Common myeloid progenitor, CD34-positive (primary cell): ENCODE data around the gene GPI.

Source experiments
- CTCF ChIA-PET: fragments of 350-600 bp; sonication (Branson Sonifier 250); formaldehyde crosslinking; loops from one replicate; lab custom pipeline; 2021; ENCODE audit warnings: antibody characterized with exemption; lab: Charles Lee
- POLR2A ChIA-PET: fragments of 350-600 bp; sonication (Branson Sonifier 250); formaldehyde crosslinking; loops from one replicate; lab custom pipeline; 2021; ENCODE audit warnings: antibody characterized with exemption; lab: Charles Lee
- DNase-seq, 3 donors: peaks; one replicate each; pipeline versions ENCODE4 v3.0.0 to v3.0.0-alpha.2; 2013
- H3K27ac ChIP-seq, 2 experiments: 1 replicate in 1 of 2; 2 replicates in 1 of 2; pipeline ENCODE4 v1.7.0; 2013; ENCODE audit warnings: inconsistent platforms in 2 of 2, low read length in 2 of 2, mild to moderate bottlenecking in 2 of 2, low read depth in 1 of 2, moderate library complexity in 1 of 2; ENCODE audit not compliant: severe bottlenecking in 2 of 2, insufficient read depth in 1 of 2, poor library complexity in 1 of 2
- H3K27me3 ChIP-seq, 5 experiments: replicated peaks in 2 of 5; 1 replicate in 3 of 5; 2 replicates in 2 of 5; pipeline versions ENCODE4 v1.6.1 to v1.7.0; 2013; ENCODE audit warnings: low read length in 4 of 5, mild to moderate bottlenecking in 2 of 5, moderate library complexity in 2 of 5, inconsistent platforms in 1 of 5; ENCODE audit not compliant: insufficient read depth in 5 of 5, control insufficient read depth in 4 of 5
- H3K36me3 ChIP-seq, 4 experiments: 1 replicate in 2 of 4; 2 replicates in 2 of 4; pipeline versions ENCODE4 v1.6.1 to v1.7.0; 2013; ENCODE audit warnings: low read length in 3 of 4, control low read depth in 1 of 4, mild to moderate bottlenecking in 1 of 4; ENCODE audit not compliant: control insufficient read depth in 4 of 4, insufficient read depth in 4 of 4
- H3K4me1 ChIP-seq, 4 experiments: 1 replicate in 3 of 4; 2 replicates in 1 of 4; pipeline versions ENCODE4 v1.6.1 to v1.7.1; 2013; ENCODE audit warnings: low read length in 3 of 4, mild to moderate bottlenecking in 3 of 4, control low read depth in 1 of 4, inconsistent platforms in 1 of 4, moderate library complexity in 1 of 4; ENCODE audit not compliant: control insufficient read depth in 4 of 4, insufficient read depth in 4 of 4; ENCODE audit errors: control extremely low read depth in 1 of 4
- H3K4me3 ChIP-seq, 7 experiments: 1 replicate in 4 of 7; 2 replicates in 3 of 7; pipeline versions ENCODE4 v1.5.1 to v1.7.0; 2013; ENCODE audit warnings: mild to moderate bottlenecking in 7 of 7, low read length in 6 of 7, moderate library complexity in 6 of 7, inconsistent platforms in 2 of 7, low read depth in 2 of 7, control low read depth in 1 of 7; ENCODE audit not compliant: insufficient read depth in 4 of 7, control insufficient read depth in 1 of 7; ENCODE audit errors: extremely low read depth in 1 of 7
- H3K9me3 ChIP-seq, 5 experiments: 1 replicate in 4 of 5; 2 replicates in 1 of 5; pipeline versions ENCODE4 v1.6.1 to v1.7.1; 2013; ENCODE audit warnings: low read length in 4 of 5, mild to moderate bottlenecking in 2 of 5, inconsistent platforms in 1 of 5, low read depth in 1 of 5, moderate library complexity in 1 of 5; ENCODE audit not compliant: control insufficient read depth in 4 of 5, insufficient read depth in 2 of 5; ENCODE audit errors: control extremely low read depth in 1 of 5
- WGBS: methylation state at CpG from one replicate; pipeline ENCODE4 v1.1.5; 2013; ENCODE audit not compliant: insufficient coverage; 5-methylcytosine and 5-hydroxymethylcytosine counted together

GPI gene

GRCh38 chr19:34405892-34406660 is 41.1 kb downstream of the GPI start:
- Histone ChIP-seq H3K9me3 (no peaks in the 10 kb centered on the region), H3K27ac (no peak overlapping the region), H3K4me1 (peaks cover 4 to 9% (median 6%) of the 10 kb centered on the region in 4 experiments), H3K27me3 (no peaks in the 10 kb centered on the region), H3K36me3 (peaks cover under 1 to 19% (median 15%) of the 10 kb centered on the region in 4 experiments), H3K4me3 (no peak overlapping the region)
- ChIA-PET POLR2A (no interaction called here), CTCF (no interaction called here)
- 92% methylated on average over 8 of the region's 13 CpGs for WGBS
- DNase-seq = no peak

- POLR2A ChIA-PET = no interaction called here
- peaks cover 0 to 24% (median 19%) of the 10 kb centered on the region in 4 experiments for H3K36me3 ChIP-seq
- no peak overlapping the region for H3K27ac ChIP-seq
- 100% methylated on average over 3 of the region's 8 CpGs for WGBS
- H3K27me3 ChIP-seq = no peaks in the 10 kb centered on the region
- no peaks in the 10 kb centered on the region for H3K9me3 ChIP-seq
- H3K4me1 ChIP-seq = peaks cover 4 to 9% (median 6%) of the 10 kb centered on the region in 4 experiments
- CTCF ChIA-PET = no interaction called here
- no peak for DNase-seq
- no peak overlapping the region for H3K4me3 ChIP-seq
Observed at GRCh38 chr19:34408411-34408810, 43.4 kb downstream of the GPI start.

DNA sequence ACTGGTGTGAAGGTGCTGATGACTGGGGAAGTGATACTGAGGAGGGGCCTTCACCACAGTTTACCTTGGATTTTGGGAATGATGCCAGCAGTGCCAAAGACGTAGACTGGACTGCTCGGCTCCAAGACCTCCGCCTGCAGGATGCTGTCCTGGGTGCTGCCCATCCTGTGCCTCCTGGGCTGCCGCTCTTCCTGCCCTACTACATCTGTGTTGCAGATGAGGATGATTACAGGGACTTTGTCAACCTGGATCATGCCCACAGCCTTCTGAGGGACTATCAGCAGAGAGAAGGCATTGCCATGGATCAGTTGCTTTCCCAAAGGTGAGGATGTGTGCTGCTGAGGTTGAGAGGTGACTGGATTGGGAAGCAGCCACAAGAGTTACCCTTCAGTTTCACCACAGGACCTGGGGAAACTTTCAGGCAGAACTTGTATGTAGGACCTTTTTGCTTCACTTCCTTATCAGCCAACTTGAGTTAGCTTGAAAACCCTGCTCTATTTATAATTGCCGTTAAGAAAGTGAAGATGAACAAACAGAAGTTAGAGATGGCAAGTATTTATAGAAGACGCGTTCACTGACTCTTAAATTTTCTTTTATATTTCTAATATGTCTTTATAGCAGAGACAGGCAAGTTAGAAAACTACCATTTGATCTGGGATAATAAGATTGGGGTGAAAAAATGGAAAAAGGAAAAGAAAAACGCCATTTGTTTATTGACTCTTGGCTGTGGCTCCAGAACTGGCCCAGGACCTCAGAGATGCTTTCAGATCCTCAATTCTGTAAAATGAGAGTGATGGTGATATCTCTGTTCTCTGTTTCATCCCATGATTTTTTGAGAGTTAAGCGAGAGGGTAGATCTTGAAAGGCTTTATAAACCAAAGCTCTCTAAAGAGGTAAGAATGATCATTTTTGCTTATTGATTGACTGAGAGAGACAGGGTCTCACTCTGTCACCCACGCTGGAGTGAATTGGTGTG is 44.5 kb downstream of the GPI start:
- WGBS = 99% methylated on average over 9 of the region's 10 CpGs
- Histone ChIP-seq H3K36me3 (peaks cover 4 to 30% (median 23%) of the 10 kb centered on the region in 4 experiments), H3K9me3 (no peaks in the 10 kb centered on the region), H3K27me3 (no peaks in the 10 kb centered on the region), H3K27ac (no peak overlapping the region), H3K4me3 (no peak overlapping the region), H3K4me1 (peaks cover 0 to 5% (median 2%) of the 10 kb centered on the region in 4 experiments)
- DNase-seq = no peak
- ChIA-PET CTCF (interaction anchor here (1.1 kb wide), 1 partner anchor 21 kb away, joined by 4 read pairs; no protein-coding TSS in a partner anchor), POLR2A (no interaction called here)

DNA sequence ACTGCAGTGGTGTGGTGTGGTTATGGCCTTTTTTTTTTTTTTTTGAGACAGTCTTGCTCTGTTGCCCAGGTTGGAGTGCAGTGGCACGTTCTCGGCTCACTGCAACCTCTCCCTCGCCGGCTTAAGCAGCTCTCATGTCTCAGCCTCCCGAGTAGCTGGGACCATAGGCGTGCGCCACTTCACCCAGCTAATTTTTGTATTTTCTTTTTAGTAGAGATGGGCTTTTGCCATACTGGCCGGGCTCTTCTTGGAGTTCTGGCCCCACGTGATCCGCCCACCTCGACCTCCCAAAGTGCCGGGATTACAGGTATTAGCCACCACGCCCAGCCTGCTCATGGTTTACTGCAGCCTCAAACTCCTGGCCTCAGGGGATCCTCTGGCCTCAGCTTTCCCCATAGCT is 46.2 kb downstream of the GPI start:
- Histone ChIP-seq H3K4me3 (no peak overlapping the region), H3K36me3 (peaks cover 4 to 45% (median 32%) of the 10 kb centered on the region in 4 experiments), H3K27me3 (no peaks in the 10 kb centered on the region), H3K9me3 (no peaks in the 10 kb centered on the region), H3K4me1 (no peaks in the 10 kb centered on the region), H3K27ac (no peak overlapping the region)
- no peak for DNase-seq
- ChIA-PET POLR2A (no interaction called here), CTCF (interaction anchor here (0.8 to 1.2 kb wide), 2 partner anchors 32 to 37 kb away, joined by 3 read pairs; no protein-coding TSS in a partner anchor)
- 97% methylated on average over 7 of the region's 13 CpGs for WGBS

GRCh38 chr19:34416021-34416545 is 51.1 kb downstream of the GPI start:
- DNase-seq = no peak
- WGBS = 96% methylated on average over 5 of the region's 7 CpGs
- H3K36me3 ChIP-seq = peaks cover 12 to 53% (median 25%) of the 10 kb centered on the region in 4 experiments
- no peak overlapping the region for H3K4me3 ChIP-seq
- no peak overlapping the region for H3K27ac ChIP-seq
- POLR2A ChIA-PET = interaction anchor here (0.8 kb wide), 1 partner anchor 11 kb away, joined by 6 read pairs; no protein-coding TSS in a partner anchor
- H3K9me3 ChIP-seq = no peaks in the 10 kb centered on the region
- no peaks in the 10 kb centered on the region for H3K27me3 ChIP-seq
- CTCF ChIA-PET = interaction anchor here (1.0 to 1.3 kb wide), 2 partner anchors 14 to 16 kb away, joined by 3 to 4 read pairs; no protein-coding TSS in a partner anchor
- H3K4me1 ChIP-seq = no peaks in the 10 kb centered on the region

GRCh38 chr19:34418300-34418699 is 53.3 kb downstream of the GPI start:
- Histone ChIP-seq H3K9me3 (no peaks in the 10 kb centered on the region), H3K4me1 (no peaks in the 10 kb centered on the region), H3K27ac (no peak overlapping the region), H3K27me3 (no peaks in the 10 kb centered on the region), H3K4me3 (no peak overlapping the region), H3K36me3 (peaks cover 12 to 56% (median 23%) of the 10 kb centered on the region in 4 experiments)
- no peak for DNase-seq
- no CpG with 5 or more reads among the region's 4 CpGs for WGBS
- ChIA-PET CTCF (no interaction called here), POLR2A (no interaction called here)
